HEK293 (cell line): ENCODE data around the gene RBAK.

Experiments
- GLI2 ChIP-seq: fragments of 450-650 bp; formaldehyde crosslinking; IDR thresholded peaks from 2 replicates; pipeline ENCODE4; 2017; ENCODE audit warnings: missing biosample characterization, missing genetic modification characterization, low read depth, borderline replicate concordance
- GLI4 ChIP-seq: fragments of 450-650 bp; formaldehyde crosslinking; IDR thresholded peaks from 2 replicates; pipeline ENCODE4 v1.5.1; 2016; ENCODE audit warnings: missing biosample characterization, missing genetic modification characterization
- GLIS2 ChIP-seq: fragments of 450-650 bp; formaldehyde crosslinking; IDR thresholded peaks from 2 replicates; pipeline ENCODE4 v1.5.1; 2016; ENCODE audit warnings: missing biosample characterization, missing genetic modification characterization
- HOXD13 ChIP-seq: sonication (generic); formaldehyde crosslinking; IDR thresholded peaks from 2 replicates; pipeline ENCODE4 v1.8.0; 2022; ENCODE audit warnings: missing genetic modification reagents, borderline replicate concordance
- KLF10 ChIP-seq: fragments of 450-650 bp; IDR thresholded peaks from 2 replicates; pipeline ENCODE4 v1.5.1; 2018; ENCODE audit warnings: missing biosample characterization, mild to moderate bottlenecking, missing genetic modification characterization
- OSR2 ChIP-seq: fragments of 450-650 bp; formaldehyde crosslinking; IDR thresholded peaks from 2 replicates; pipeline ENCODE4 v1.5.1; 2016; ENCODE audit warnings: missing biosample characterization, missing genetic modification characterization
- SP2 ChIP-seq: fragments of 450-650 bp; formaldehyde crosslinking; IDR thresholded peaks from 2 replicates; pipeline ENCODE4 v1.5.1; 2016; ENCODE audit warnings: missing biosample characterization, missing genetic modification characterization
- TSHZ1 ChIP-seq: fragments of 450-650 bp; formaldehyde crosslinking; IDR thresholded peaks from 2 replicates; pipeline ENCODE4 v1.5.1; 2016; ENCODE audit warnings: missing biosample characterization, missing genetic modification characterization, borderline replicate concordance
- ZBTB1 ChIP-seq: fragments of 450-650 bp; formaldehyde crosslinking; IDR thresholded peaks from 2 replicates; pipeline ENCODE4 v1.5.1; 2016; ENCODE audit warnings: missing biosample characterization, missing genetic modification characterization
- ZNF114 ChIP-seq: fragments of 450-650 bp; formaldehyde crosslinking; IDR thresholded peaks from 2 replicates; pipeline ENCODE4 v1.5.0; 2017; ENCODE audit warnings: missing biosample characterization, missing genetic modification characterization
- ZNF138 ChIP-seq: fragments of 450-650 bp; formaldehyde crosslinking; IDR thresholded peaks from 2 replicates; pipeline ENCODE4 v1.5.1; 2016; ENCODE audit warnings: missing biosample characterization, missing genetic modification characterization, borderline replicate concordance
- ZNF148 ChIP-seq: fragments of 450-650 bp; formaldehyde crosslinking; IDR thresholded peaks from 2 replicates; pipeline ENCODE4 v1.5.0; 2017; ENCODE audit warnings: missing biosample characterization, missing genetic modification characterization, borderline replicate concordance
- ZNF169 ChIP-seq: fragments of 450-650 bp; formaldehyde crosslinking; IDR thresholded peaks from 2 replicates; pipeline ENCODE4 v1.5.1; 2016; ENCODE audit warnings: missing biosample characterization, missing genetic modification characterization
- ZNF223 ChIP-seq: fragments of 450-650 bp; formaldehyde crosslinking; IDR thresholded peaks from 2 replicates; pipeline ENCODE4 v1.5.1; 2016; ENCODE audit warnings: missing biosample characterization, missing genetic modification characterization
- ZNF24 ChIP-seq: fragments of 450-650 bp; formaldehyde crosslinking; IDR thresholded peaks from 2 replicates; pipeline ENCODE4 v1.5.1; 2016; ENCODE audit warnings: missing biosample characterization, missing genetic modification characterization
- ZNF280D ChIP-seq: fragments of 450-650 bp; formaldehyde crosslinking; IDR thresholded peaks from 2 replicates; pipeline ENCODE4 v1.5.1; 2016; ENCODE audit warnings: missing biosample characterization, missing genetic modification characterization
- ZNF335 ChIP-seq: fragments of 450-650 bp; formaldehyde crosslinking; conservative IDR thresholded peaks from 2 replicates; pipeline ENCODE4 v1.5.1; 2016; ENCODE audit warnings: missing biosample characterization, missing genetic modification characterization
- ZNF629 ChIP-seq: fragments of 450-650 bp; formaldehyde crosslinking; IDR thresholded peaks from 2 replicates; pipeline ENCODE4 v1.5.1; 2017; ENCODE audit warnings: missing biosample characterization, missing genetic modification characterization
- ZNF670 ChIP-seq: fragments of 450-650 bp; formaldehyde crosslinking; IDR thresholded peaks from 2 replicates; pipeline ENCODE4 v1.5.1; 2016; ENCODE audit warnings: missing biosample characterization, missing genetic modification characterization, low read depth
- ZNF677 ChIP-seq: fragments of 450-650 bp; IDR thresholded peaks from 2 replicates; pipeline ENCODE4 v1.5.0; 2018; ENCODE audit warnings: missing biosample characterization, mild to moderate bottlenecking, missing genetic modification characterization, moderate library complexity
- ZNF777 ChIP-seq: fragments of 450-650 bp; formaldehyde crosslinking; IDR thresholded peaks from 2 replicates; pipeline ENCODE4 v1.5.1; 2017; ENCODE audit warnings: missing biosample characterization, missing genetic modification characterization, borderline replicate concordance
- TF ChIP-seq, protein P1 (sequence below): fragments of 450-650 bp; formaldehyde crosslinking; IDR thresholded peaks from 2 replicates; pipeline ENCODE4 v1.5.1; 2016; ENCODE audit warnings: missing biosample characterization, missing genetic modification characterization, borderline replicate concordance
- TF ChIP-seq, protein P2 (sequence below): fragments of 450-650 bp; formaldehyde crosslinking; IDR thresholded peaks from 2 replicates; pipeline ENCODE4 v1.5.1; 2016; ENCODE audit warnings: missing biosample characterization, missing genetic modification characterization, borderline replicate concordance

The RBAK gene

GRCh38 chr7:5045558-5046396 lies at the start of gene RBAK (continued):
- TF ChIP-seq ZNF280D (tag by site-specific recombination) (no peak), TSHZ1 (tag by site-specific recombination) (no peak), ZNF670 (no peak), ZNF677 (no peak), OSR2 (tag by site-specific recombination) (no peak), SP2 (tag by site-specific recombination) (peak; percentile 53), ZNF114 (tag by site-specific recombination) (no peak), ZNF169 (tag by site-specific recombination) (no peak), KLF10 (tag by site-specific recombination) (no peak), ZBTB1 (tag by site-specific recombination) (no peak), ZNF138 (tag by site-specific recombination) (no peak), ZNF24 (no peak), GLIS2 (tag by site-specific recombination) (no peak), ZNF629 (tag by site-specific recombination) (no peak), ZNF777 (tag by site-specific recombination) (no peak), ZNF335 (tag by site-specific recombination) (peak; percentile 62), GLI4 (no peak), ZNF148 (tag by site-specific recombination) (no peak), GLI2 (tag by site-specific recombination) (no peak), HOXD13 (no peak), ZNF223 (tag by site-specific recombination) (no peak)
- TF ChIP-seq, protein P1, sequence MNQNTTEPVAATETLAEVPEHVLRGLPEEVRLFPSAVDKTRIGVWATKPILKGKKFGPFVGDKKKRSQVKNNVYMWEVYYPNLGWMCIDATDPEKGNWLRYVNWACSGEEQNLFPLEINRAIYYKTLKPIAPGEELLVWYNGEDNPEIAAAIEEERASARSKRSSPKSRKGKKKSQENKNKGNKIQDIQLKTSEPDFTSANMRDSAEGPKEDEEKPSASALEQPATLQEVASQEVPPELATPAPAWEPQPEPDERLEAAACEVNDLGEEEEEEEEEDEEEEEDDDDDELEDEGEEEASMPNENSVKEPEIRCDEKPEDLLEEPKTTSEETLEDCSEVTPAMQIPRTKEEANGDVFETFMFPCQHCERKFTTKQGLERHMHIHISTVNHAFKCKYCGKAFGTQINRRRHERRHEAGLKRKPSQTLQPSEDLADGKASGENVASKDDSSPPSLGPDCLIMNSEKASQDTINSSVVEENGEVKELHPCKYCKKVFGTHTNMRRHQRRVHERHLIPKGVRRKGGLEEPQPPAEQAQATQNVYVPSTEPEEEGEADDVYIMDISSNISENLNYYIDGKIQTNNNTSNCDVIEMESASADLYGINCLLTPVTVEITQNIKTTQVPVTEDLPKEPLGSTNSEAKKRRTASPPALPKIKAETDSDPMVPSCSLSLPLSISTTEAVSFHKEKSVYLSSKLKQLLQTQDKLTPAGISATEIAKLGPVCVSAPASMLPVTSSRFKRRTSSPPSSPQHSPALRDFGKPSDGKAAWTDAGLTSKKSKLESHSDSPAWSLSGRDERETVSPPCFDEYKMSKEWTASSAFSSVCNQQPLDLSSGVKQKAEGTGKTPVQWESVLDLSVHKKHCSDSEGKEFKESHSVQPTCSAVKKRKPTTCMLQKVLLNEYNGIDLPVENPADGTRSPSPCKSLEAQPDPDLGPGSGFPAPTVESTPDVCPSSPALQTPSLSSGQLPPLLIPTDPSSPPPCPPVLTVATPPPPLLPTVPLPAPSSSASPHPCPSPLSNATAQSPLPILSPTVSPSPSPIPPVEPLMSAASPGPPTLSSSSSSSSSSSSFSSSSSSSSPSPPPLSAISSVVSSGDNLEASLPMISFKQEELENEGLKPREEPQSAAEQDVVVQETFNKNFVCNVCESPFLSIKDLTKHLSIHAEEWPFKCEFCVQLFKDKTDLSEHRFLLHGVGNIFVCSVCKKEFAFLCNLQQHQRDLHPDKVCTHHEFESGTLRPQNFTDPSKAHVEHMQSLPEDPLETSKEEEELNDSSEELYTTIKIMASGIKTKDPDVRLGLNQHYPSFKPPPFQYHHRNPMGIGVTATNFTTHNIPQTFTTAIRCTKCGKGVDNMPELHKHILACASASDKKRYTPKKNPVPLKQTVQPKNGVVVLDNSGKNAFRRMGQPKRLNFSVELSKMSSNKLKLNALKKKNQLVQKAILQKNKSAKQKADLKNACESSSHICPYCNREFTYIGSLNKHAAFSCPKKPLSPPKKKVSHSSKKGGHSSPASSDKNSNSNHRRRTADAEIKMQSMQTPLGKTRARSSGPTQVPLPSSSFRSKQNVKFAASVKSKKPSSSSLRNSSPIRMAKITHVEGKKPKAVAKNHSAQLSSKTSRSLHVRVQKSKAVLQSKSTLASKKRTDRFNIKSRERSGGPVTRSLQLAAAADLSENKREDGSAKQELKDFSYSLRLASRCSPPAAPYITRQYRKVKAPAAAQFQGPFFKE (tag by site-specific recombination), result no peak
- TF ChIP-seq, protein P2, sequence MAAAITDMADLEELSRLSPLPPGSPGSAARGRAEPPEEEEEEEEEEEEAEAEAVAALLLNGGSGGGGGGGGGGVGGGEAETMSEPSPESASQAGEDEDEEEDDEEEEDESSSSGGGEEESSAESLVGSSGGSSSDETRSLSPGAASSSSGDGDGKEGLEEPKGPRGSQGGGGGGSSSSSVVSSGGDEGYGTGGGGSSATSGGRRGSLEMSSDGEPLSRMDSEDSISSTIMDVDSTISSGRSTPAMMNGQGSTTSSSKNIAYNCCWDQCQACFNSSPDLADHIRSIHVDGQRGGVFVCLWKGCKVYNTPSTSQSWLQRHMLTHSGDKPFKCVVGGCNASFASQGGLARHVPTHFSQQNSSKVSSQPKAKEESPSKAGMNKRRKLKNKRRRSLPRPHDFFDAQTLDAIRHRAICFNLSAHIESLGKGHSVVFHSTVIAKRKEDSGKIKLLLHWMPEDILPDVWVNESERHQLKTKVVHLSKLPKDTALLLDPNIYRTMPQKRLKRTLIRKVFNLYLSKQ (tag by site-specific recombination), result no peak
